ENCODE measurements around the gene TESPA1. TPM values are rescaled to one million over a fixed set of nuclear protein-coding genes. Genes with fewer than 3 reads are reported as not detected.

TESPA1 gene
- total RNA-seq, 2 experiments from 2014 or later: 111 to 112 TPM

Other genes with a start within 250 kb of the TESPA1 start
- gene MUCL1, start 130.2 kb downstream of the TESPA1 start, total RNA-seq: not detected
- not detected for gene NEUROD4, start 35.2 kb upstream of the TESPA1 start, total RNA-seq
- not detected for gene OR9K2, start 141.6 kb upstream of the TESPA1 start, total RNA-seq
- gene OR10A7, start 236.3 kb upstream of the TESPA1 start, total RNA-seq: not detected

Data from activated CD4-positive, alpha-beta memory T cell treated with anti-CD3 and anti-CD28 coated beads, Interleukin-2, amount 10 ng/mL, durations not matched to agents 7 days and 5 days (primary cell).